K562 (cell line): ENCODE data around the gene HNMT. TPM values are rescaled to one million over a fixed set of nuclear protein-coding genes. Genes with fewer than 3 reads are reported as not detected.

Source experiments
- ARID3A ChIP-seq: IDR thresholded peaks from 2 replicates; pipeline ENCODE4 v1.6.1; 2012; ENCODE audit warnings: low read depth, low read length, improper control_type of control experiment, borderline replicate concordance
- CTBP1 ChIP-seq: fragments of 450-650 bp; IDR thresholded peaks from 2 replicates; pipeline ENCODE4 v1.6.1; 2016; ENCODE audit warnings: borderline replicate concordance
- DIDO1 ChIP-seq: fragments of 450-650 bp; IDR thresholded peaks from 2 replicates; pipeline ENCODE4 v1.6.1; 2016; ENCODE audit warnings: low read depth, missing biosample characterization, missing genetic modification characterization
- ELF2 ChIP-seq: fragments of 250-450 bp; sonication (Bioruptor Pico); IDR thresholded peaks from 2 replicates; pipeline ENCODE4 v1.5.0; 2021; ENCODE audit warnings: mild to moderate bottlenecking
- ELK1 ChIP-seq: sonication (generic); formaldehyde crosslinking; IDR thresholded peaks from 2 replicates; pipeline ENCODE4 v1.8.1; 2022; ENCODE audit warnings: missing genetic modification reagents
- FOXP1 ChIP-seq: sonication (generic); formaldehyde crosslinking; IDR thresholded peaks from 2 replicates; pipeline ENCODE4 v1.8.0; 2022; ENCODE audit warnings: mild to moderate bottlenecking, missing genetic modification reagents
- HDAC2 ChIP-seq: fragments of 450-650 bp; IDR thresholded peaks from 2 replicates; pipeline ENCODE4 v1.6.1; 2016; ENCODE audit warnings: mild to moderate bottlenecking
- KHSRP ChIP-seq: fragments of 450-650 bp; IDR thresholded peaks from 2 replicates; pipeline ENCODE4 v1.6.1; 2017
- KLF10 ChIP-seq: fragments of 250-450 bp; sonication (Bioruptor Pico); IDR thresholded peaks from 2 replicates; pipeline ENCODE4 v1.6.1; 2021; ENCODE audit warnings: matching md5 sums
- LEF1 ChIP-seq: fragments of 450-650 bp; IDR thresholded peaks from 2 replicates; pipeline ENCODE4 v1.6.1; 2016; ENCODE audit warnings: mild to moderate bottlenecking
- MAZ ChIP-seq, 2 experiments: fragments of 450-650 bp in 1 of 2; sonication (generic) in 1 of 2; formaldehyde crosslinking; IDR thresholded peaks in 1 of 2; conservative IDR thresholded peaks in 1 of 2; 2 replicates each; pipeline versions ENCODE4 v1.4.0 to v1.5.0; 2020; ENCODE audit warnings: mild to moderate bottlenecking in 1 of 2, missing genetic modification reagents in 1 of 2
- MCM5 ChIP-seq: fragments of 450-650 bp; IDR thresholded peaks from 2 replicates; pipeline ENCODE4 v1.6.1; 2016; ENCODE audit warnings: low read depth
- MEIS2 ChIP-seq: fragments of 450-650 bp; IDR thresholded peaks from 2 replicates; pipeline ENCODE4 v1.6.1; 2014; ENCODE audit warnings: mild to moderate bottlenecking; ENCODE audit not compliant: partially characterized antibody
- MTA1 ChIP-seq: fragments of 450-650 bp; IDR thresholded peaks from 2 replicates; pipeline ENCODE4 v1.6.1; 2017; ENCODE audit warnings: borderline replicate concordance
- MTF1 ChIP-seq: fragments of 250-450 bp; sonication (Bioruptor Pico); IDR thresholded peaks from 2 replicates; pipeline ENCODE4 v1.9.0; 2021; ENCODE audit warnings: moderate library complexity, mild to moderate bottlenecking, inconsistent platforms, borderline replicate concordance
- NFYB ChIP-seq: IDR thresholded peaks from 2 replicates; pipeline ENCODE4 v1.6.1; 2011; ENCODE audit warnings: mild to moderate bottlenecking, moderate library complexity; ENCODE audit not compliant: insufficient read length; ENCODE audit errors: extremely low read depth
- OTX1 ChIP-seq: fragments of 450-650 bp; formaldehyde crosslinking; IDR thresholded peaks from 2 replicates; pipeline ENCODE4 v1.4.0; 2022; ENCODE audit warnings: mild to moderate bottlenecking
- SMARCE1 ChIP-seq: fragments of 450-650 bp; IDR thresholded peaks from 2 replicates; pipeline ENCODE4 v1.7.1; 2016; ENCODE audit warnings: mild to moderate bottlenecking
- SRF ChIP-seq, 2 experiments: fragments of 250-450, 450-650 bp in 1 of 2; sonication (Bioruptor Pico) in 1 of 2; sonication (generic) in 1 of 2; formaldehyde crosslinking; IDR thresholded peaks; 2 replicates each; pipeline versions ENCODE4 v1.5.0 to v1.5.1; 2020 to 2022; ENCODE audit warnings: mild to moderate bottlenecking in 1 of 2, missing genetic modification reagents in 1 of 2
- TCF3 ChIP-seq: sonication (generic); formaldehyde crosslinking; IDR thresholded peaks from 2 replicates; pipeline ENCODE4 v1.4.0; 2020; ENCODE audit warnings: mild to moderate bottlenecking, missing genetic modification reagents
- ZBTB12 ChIP-seq: fragments of 250-450 bp; sonication (Bioruptor Pico); IDR thresholded peaks from 2 replicates; pipeline ENCODE4 v1.4.0; 2020
- ZNF263 ChIP-seq: sonication (generic); formaldehyde crosslinking; IDR thresholded peaks from 2 replicates; pipeline ENCODE4 v1.8.0; 2022; ENCODE audit warnings: mild to moderate bottlenecking, missing genetic modification reagents, borderline replicate concordance
- ZNF644 ChIP-seq: fragments of 200-800 bp; sonication (Bioruptor generic); IDR thresholded peaks from 2 replicates; pipeline ENCODE4 v1.6.1; 2016; ENCODE audit warnings: low read depth, missing genetic modification characterization, missing compliant biosample characterization
- polyA plus RNA-seq, 8 experiments: library from polyadenylated mRNA; depleted of rRNA in 4 of 8; stranded (reverse) in 5 of 8; unstranded in 3 of 8; fragments of >200 nt; fragmentation: Nextera tagmentation in 2 of 8; fragmentation: Illumina TruSeq in 1 of 8; extraction: Ambion mirVana in 2 of 8; extraction: Trizol in 1 of 8; gene quantifications; 2 replicates each; pipeline versions ENCODE4 v1.2.1 to v1.2.3, GENCODE V29; 2011 to 2014; ENCODE audit warnings: inconsistent platforms in 1 of 8, missing spikeins in 1 of 8
- total RNA-seq, 7 experiments: library from RNA; depleted of rRNA in 6 of 7; stranded (reverse); fragments of >200 nt in 6 of 7; fragmentation: Illumina TruSeq in 2 of 7; extraction: Trizol in 2 of 7; gene quantifications; 2 replicates each; pipeline versions ENCODE4 v1.2.1 to v1.2.3, GENCODE V29; 2011 to 2021; ENCODE audit warnings: low replicate concordance in 1 of 7

HNMT gene
- total and polyA plus RNA-seq, 9 of the 15 experiments (the other 6 are each of a cell fraction or from before 2014, with no cell fraction given), result 3.1 to 10.9 (median 5.3) TPM

- TF ChIP-seq ARID3A (no peak), KHSRP (no peak), MTA1 (peak; percentile 47; the same call in 1 of the 2 replicates), TCF3 (peak; percentile 83), ELK1 (CRISPR knock-in tag) (no peak), NFYB (no peak), ZBTB12 (no peak), HDAC2 (peak; percentile 53; the same call in 1 of the 2 replicates), CTBP1 (peak; percentile 33; the same call in 1 of the 2 replicates), SRF (CRISPR knock-in tag; IDR thresholded peaks at IDR 0.05) (no peak; a peak in 1 of 4 replicates), ELF2 (CRISPR knock-in tag) (no peak), FOXP1 (CRISPR knock-in tag) (no peak), MTF1 (no peak), DIDO1 (tag) (no peak), ZNF644 (no peak), MCM5 (no peak), SMARCE1 (peak; percentile 72), MAZ (CRISPR knock-in tag; conservative IDR thresholded peaks at IDR 0.05 in 1 of 2, IDR thresholded peaks at IDR 0.05 in 1 of 2) (peak in 1 of 2 experiments; percentile 19; a peak in 1 of 4 replicates), OTX1 (CRISPR knock-in tag) (no peak), ZNF263 (CRISPR knock-in tag) (peak; percentile 80), MEIS2 (peak; percentile 85), KLF10 (CRISPR knock-in tag) (no peak), LEF1 (peak; percentile 17)
These were observed at the start of gene HNMT (continued) for GRCh38 chr2:137964066-137964858.
